Gastrocnemius medialis (tissue), 4 donors: ENCODE data around the gene KCNJ9. TPM values are rescaled to one million over a fixed set of nuclear protein-coding genes. Genes with fewer than 3 reads are reported as not detected.
"Not testable (repeated sequence)": the region's sequence is repeated elsewhere in the genome, so short reads cannot be mapped to it uniquely, and the experiment has no call there.

ENCODE experiments used
- ATAC-seq, 2 donors: fragments of 150-250 bp; one replicate each; pipeline ENCODE4 v1.9.1; 2016
- DNase-seq, 2 donors: peaks; one replicate each; pipeline ENCODE4 v3.0.0-alpha.2; 2019
- H3K27ac ChIP-seq, 4 donors: fragments of 200-600 bp; sonication (generic); 1 replicate in 1 of 4; 2 replicates in 3 of 4; pipeline ENCODE4 v1.5.1; 2016 to 2018; ENCODE audit warnings: mild to moderate bottlenecking in 2 of 4, moderate library complexity in 1 of 4
- H3K27me3 ChIP-seq, 3 donors: fragments of 200-600 bp; sonication (generic) in 2 of 3; 1 replicate in 1 of 3; 2 replicates in 2 of 3; pipeline versions ENCODE4 v1.5.1 to v1.6.0; 2016 to 2019; ENCODE audit warnings: mild to moderate bottlenecking in 1 of 3, moderate library complexity in 1 of 3
- H3K36me3 ChIP-seq, 2 donors: fragments of 200-600 bp; sonication (generic) in 1 of 2; one replicate each; pipeline ENCODE4 v1.5.1; 2017 to 2018
- H3K4me1 ChIP-seq, 2 donors: fragments of 200-600 bp; sonication (generic) in 1 of 2; one replicate each; pipeline ENCODE4 v1.5.1; 2016 to 2017; ENCODE audit warnings: mild to moderate bottlenecking in 2 of 2
- H3K4me3 ChIP-seq, 4 donors: fragments of 200-600 bp; sonication (generic) in 3 of 4; 1 replicate in 1 of 4; 2 replicates in 3 of 4; pipeline ENCODE4 v1.5.1; 2016 to 2019; ENCODE audit warnings: mild to moderate bottlenecking in 2 of 4
- H3K9me3 ChIP-seq, 3 donors: fragments of 200-600 bp; sonication (generic) in 2 of 3; 1 replicate in 1 of 3; 2 replicates in 2 of 3; pipeline ENCODE4 v1.5.1; 2016 to 2019
- POLR2A ChIP-seq, 2 donors: fragments of 450-650 bp; IDR thresholded peaks; one replicate each; pipeline ENCODE4 v1.6.1; 2017; ENCODE audit warnings: antibody characterized with exemption in 2 of 2, mild to moderate bottlenecking in 2 of 2, moderate library complexity in 2 of 2
- in situ Hi-C, 4 donors: fragments of 200-750 bp; cut with MboI; loops; one replicate each; pipeline versions ENCODE4 v1.15.0 to v1.8.0; 2017; ENCODE audit warnings: low sequenced_read_pairs in 4 of 4
- intact Hi-C: fragments of 100-400 bp; cut with DNase I; formaldehyde crosslinking; loops from one replicate; pipeline ENCODE4 v1.15.1; 2023; ENCODE audit warnings: low total_unique reads
- total RNA-seq, 4 donors: library from RNA; depleted of rRNA; stranded (reverse); fragments of >200 nt; gene quantifications; one replicate each; pipeline versions ENCODE4 v1.1.0 to v1.2.3, GENCODE V29; 2016
- TF ChIP-seq, protein P1 (sequence below), 5 experiments: fragments of 450-650 bp in 3 of 5; fragments of 200-600 bp in 2 of 5; sonication (generic) in 2 of 5; IDR thresholded peaks in 4 of 5; conservative IDR thresholded peaks in 1 of 5; 1 replicate in 4 of 5; 2 replicates in 1 of 5; pipeline ENCODE4 v1.5.1; 2016 to 2019; ENCODE audit warnings: antibody characterized with exemption in 5 of 5, mild to moderate bottlenecking in 3 of 5, moderate library complexity in 3 of 5

KCNJ9 gene
- total RNA-seq, 4 donors from 2014 or later: not detected

DNA sequence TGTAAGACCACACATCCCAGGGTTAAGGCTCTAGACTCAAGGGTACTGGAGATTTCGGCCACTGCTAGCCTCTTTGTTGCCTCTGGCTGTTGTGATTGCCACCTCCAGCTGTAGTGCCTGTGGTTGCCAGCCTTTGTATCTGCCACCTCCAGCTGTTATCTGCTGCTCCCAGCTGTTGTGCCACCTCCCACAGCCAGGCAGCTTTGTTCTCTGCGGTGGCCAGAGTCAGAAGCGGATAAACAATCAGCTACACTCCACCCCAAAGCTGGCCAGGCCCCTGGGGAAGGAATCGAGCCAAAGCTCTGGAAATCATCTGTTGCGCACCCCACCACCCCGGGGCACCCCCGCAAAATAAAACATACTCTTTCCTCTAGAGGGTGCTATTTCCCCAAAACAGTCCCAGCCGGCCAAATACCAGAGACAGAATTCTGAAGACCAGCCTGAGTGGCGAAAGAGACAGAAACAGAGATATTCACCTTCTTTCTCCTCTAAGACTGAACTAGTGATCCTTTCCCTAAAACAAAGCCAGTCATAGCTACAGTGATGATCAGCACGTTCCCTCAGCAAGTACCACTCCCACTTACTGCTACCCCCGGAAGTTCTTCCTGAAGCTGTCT, 34.7 kb upstream of the KCNJ9 start:
- in situ Hi-C loops: no loop called here

DNA sequence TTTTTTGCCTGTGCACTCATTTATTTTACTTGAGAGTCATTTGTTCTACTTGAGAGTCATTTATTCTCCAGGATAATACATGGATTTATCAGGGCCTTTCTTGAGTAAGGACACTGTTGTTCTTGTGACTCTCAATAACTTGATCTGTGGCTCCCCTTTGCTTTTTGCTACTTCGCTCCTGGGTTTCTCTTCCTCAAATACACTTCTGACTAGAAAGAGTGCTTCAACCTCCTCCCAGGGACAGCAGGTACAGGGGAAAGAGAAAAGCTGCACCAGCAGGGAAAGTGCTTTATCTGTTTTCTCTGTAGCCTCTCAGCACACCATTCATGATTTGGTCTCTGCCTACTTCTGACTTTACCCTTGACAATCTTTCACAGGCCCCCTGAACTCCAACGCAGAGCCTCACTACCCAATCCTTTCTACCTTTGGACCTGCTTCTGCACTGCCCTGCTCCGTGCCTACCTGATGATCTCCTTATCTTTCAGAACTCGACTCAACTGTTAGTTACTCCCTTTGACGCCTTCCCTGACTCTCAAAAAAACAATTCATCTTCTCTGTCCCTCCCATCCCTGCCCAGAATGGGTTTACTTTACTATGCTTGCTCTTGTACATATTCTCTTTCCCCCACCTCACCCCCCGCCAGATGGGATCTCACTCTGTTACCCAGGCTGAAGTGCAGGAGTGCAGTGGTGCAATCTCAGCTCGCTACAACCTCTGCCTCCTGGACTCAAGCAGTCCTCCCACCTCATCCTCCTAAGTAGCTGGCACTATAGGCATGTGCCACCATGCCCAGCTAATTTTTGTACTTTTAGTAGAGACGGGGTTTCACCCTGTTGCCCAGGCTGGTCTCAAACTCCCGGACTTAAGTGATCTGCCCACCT, 34.0 kb upstream of the KCNJ9 start:
- Histone ChIP-seq H3K9me3 (no peaks in the 10 kb centered on the region), H3K27me3 (no peaks in the 10 kb centered on the region), H3K27ac (no peak overlapping the region), H3K36me3 (no peaks in the 10 kb centered on the region), H3K4me3 (no peak overlapping the region), H3K4me1 (peaks cover 0 to 6% of the 10 kb centered on the region in 2 donors)
- no peak for ATAC-seq
- intact Hi-C loops: loop anchor here (2.0 kb wide), 1 partner anchor 31 kb away; no protein-coding TSS in a partner anchor
- in situ Hi-C loops: no loop called here
- no peak for DNase-seq
- TF ChIP-seq POLR2A (IDR thresholded peaks at IDR 0.05): no peak
- TF ChIP-seq, protein P1, sequence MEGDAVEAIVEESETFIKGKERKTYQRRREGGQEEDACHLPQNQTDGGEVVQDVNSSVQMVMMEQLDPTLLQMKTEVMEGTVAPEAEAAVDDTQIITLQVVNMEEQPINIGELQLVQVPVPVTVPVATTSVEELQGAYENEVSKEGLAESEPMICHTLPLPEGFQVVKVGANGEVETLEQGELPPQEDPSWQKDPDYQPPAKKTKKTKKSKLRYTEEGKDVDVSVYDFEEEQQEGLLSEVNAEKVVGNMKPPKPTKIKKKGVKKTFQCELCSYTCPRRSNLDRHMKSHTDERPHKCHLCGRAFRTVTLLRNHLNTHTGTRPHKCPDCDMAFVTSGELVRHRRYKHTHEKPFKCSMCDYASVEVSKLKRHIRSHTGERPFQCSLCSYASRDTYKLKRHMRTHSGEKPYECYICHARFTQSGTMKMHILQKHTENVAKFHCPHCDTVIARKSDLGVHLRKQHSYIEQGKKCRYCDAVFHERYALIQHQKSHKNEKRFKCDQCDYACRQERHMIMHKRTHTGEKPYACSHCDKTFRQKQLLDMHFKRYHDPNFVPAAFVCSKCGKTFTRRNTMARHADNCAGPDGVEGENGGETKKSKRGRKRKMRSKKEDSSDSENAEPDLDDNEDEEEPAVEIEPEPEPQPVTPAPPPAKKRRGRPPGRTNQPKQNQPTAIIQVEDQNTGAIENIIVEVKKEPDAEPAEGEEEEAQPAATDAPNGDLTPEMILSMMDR (IDR thresholded peaks at IDR 0.05 in 4 of 5, conservative IDR thresholded peaks at IDR 0.05 in 1 of 5): no peak

More for the DNA sequence above, 34.7 kb upstream of the KCNJ9 start:
- Histone ChIP-seq H3K36me3 (no peaks in the 10 kb centered on the region), H3K4me3 (no peak overlapping the region), H3K27ac (no peak overlapping the region), H3K9me3 (no peaks in the 10 kb centered on the region), H3K4me1 (peaks cover 0 to 6% of the 10 kb centered on the region in 2 donors), H3K27me3 (no peaks in the 10 kb centered on the region)
- ATAC-seq (peak; percentile 67 to 83), DNase-seq (peak in 1 of 2 donors; percentile 31)
- intact Hi-C loops: loop anchor here (1.0 to 2.0 kb wide), 2 partner anchors 14 to 32 kb away; no protein-coding TSS in a partner anchor
- TF ChIP-seq POLR2A (IDR thresholded peaks at IDR 0.05): no peak
- TF ChIP-seq, protein P1 (IDR thresholded peaks at IDR 0.05 in 4 of 5, conservative IDR thresholded peaks at IDR 0.05 in 1 of 5): peak; percentile 24 to 65 (median 54)

DNA sequence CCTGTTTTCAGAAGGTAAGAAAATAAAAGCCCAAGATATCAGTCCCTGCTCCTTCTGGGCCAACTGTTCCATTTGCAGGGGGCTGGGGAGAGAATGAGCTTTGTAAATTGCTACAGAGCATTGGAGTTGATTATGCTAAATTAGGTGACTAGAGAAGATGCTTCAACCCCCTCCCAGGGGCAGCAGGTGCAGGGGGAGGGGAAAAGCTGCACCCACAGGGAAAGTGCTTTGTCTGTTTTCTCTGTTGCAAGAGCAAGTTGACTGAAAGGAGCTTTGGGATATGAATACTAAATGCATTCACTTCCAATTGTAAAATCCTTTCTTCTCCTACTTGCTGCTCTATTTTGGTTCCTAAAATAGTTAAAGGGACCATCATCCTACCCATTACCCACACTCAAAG, 33.0 kb upstream of the KCNJ9 start:
- Histone ChIP-seq H3K27ac (no peak overlapping the region), H3K4me3 (no peak overlapping the region), H3K36me3 (no peaks in the 10 kb centered on the region), H3K9me3 (no peaks in the 10 kb centered on the region), H3K27me3 (no peaks in the 10 kb centered on the region), H3K4me1 (peaks cover 0 to 6% of the 10 kb centered on the region in 2 donors)
- TF ChIP-seq, protein P1 (IDR thresholded peaks at IDR 0.05 in 4 of 5, conservative IDR thresholded peaks at IDR 0.05 in 1 of 5): no peak
- no peak for TF ChIP-seq POLR2A (IDR thresholded peaks at IDR 0.05)
- DNase-seq (no peak), ATAC-seq (no peak)
- in situ Hi-C loops: no loop called here
- intact Hi-C loops: no loop called here

DNA sequence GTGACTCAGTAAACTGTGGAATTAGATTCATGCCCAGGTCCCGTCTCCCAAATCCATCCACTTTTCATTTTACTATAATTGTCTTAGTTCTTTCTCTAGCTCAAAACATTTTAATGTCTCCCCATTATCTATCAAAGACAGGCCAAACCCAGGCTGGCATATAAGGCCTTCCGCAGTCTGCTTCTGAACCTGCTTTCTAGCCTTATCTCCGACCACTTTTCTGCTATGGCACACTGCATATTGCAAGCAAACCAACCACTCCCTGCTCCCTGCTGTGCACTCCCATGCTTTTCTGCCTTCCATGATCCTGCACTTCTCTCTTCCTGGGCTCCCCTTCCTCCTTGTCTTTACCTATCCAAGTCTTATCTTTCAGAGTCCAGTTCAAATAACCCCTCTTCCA, 32.2 kb upstream of the KCNJ9 start:
- Histone ChIP-seq H3K4me1 (peaks cover 0 to 6% of the 10 kb centered on the region in 2 donors), H3K36me3 (no peaks in the 10 kb centered on the region), H3K9me3 (no peaks in the 10 kb centered on the region), H3K27ac (no peak overlapping the region), H3K4me3 (no peak overlapping the region), H3K27me3 (no peaks in the 10 kb centered on the region)
- in situ Hi-C loops: no loop called here
- ATAC-seq: no peak
- no peak for DNase-seq
- intact Hi-C loops: no loop called here
- no peak for TF ChIP-seq POLR2A (IDR thresholded peaks at IDR 0.05)
- TF ChIP-seq, protein P1 (IDR thresholded peaks at IDR 0.05 in 4 of 5, conservative IDR thresholded peaks at IDR 0.05 in 1 of 5): no peak

DNA sequence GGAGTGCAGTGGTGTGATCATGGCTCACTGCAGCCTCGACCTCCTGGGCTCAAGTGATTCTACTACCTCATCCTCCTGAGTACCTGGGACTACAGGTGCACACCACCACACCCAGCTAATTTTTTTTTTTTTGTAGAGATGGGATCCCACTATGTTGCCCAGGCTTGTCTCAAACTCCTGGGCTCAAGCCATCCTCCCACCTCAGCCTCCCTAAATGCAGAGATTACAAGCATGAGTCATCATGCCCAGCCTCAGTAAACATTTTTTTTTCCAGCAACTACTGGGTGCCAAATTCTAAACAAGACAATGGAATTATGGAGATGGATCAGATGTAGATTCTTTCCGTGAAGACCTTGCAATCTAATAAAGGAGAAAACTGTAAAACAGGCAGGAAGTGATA, 31.2 kb upstream of the KCNJ9 start:
- in situ Hi-C loops, H3K27ac ChIP-seq, H3K4me1 ChIP-seq, H3K27me3 ChIP-seq, intact Hi-C loops, ATAC-seq, DNase-seq, H3K9me3 ChIP-seq, H3K4me3 ChIP-seq, H3K36me3 ChIP-seq: not testable (repeated sequence)
